Right lobe of liver (tissue), 4 donors: ENCODE measurements around the gene ISYNA1.

Source experiments
- CTCF ChIP-seq, 4 donors: fragments of 200-600 bp in 3 of 4; fragments of 450-650 bp in 1 of 4; IDR thresholded peaks; one replicate each; pipeline versions ENCODE4 v1.5.1 to v1.8.0; 2016 to 2022; ENCODE audit warnings: antibody characterized with exemption in 4 of 4, mild to moderate bottlenecking in 2 of 4
- POLR2A ChIP-seq: fragments of 450-650 bp; IDR thresholded peaks from one replicate; pipeline ENCODE4 v1.6.1; 2017; ENCODE audit warnings: antibody characterized with exemption, mild to moderate bottlenecking
- donor health status: DM: no; HTN: no; CAD: no.
- donor health status: DM: no; HTN: no; CAD: no.
- donor health status: DM: no; HTN: yes; CAD: no.

- TF ChIP-seq CTCF (IDR thresholded peaks at IDR 0.05) (no peak), POLR2A (no peak)
Observed at GRCh38 chr19:18433015-18433691, 4.8 kb downstream of the ISYNA1 start.
